HTR-8/SVneo (cell line): ENCODE data around the gene C19orf85.
A peak's percentile ranks its signal among the peaks of the same experiment; 100 is the strongest.

Experiments used
- DNase-seq: peaks from one replicate; pipeline ENCODE4 v3.0.0; 2011; ENCODE audit warnings: low spot score, mixed read lengths; ENCODE audit not compliant: insufficient read length
- FAIRE-seq: peaks from 2 replicates; lab custom pipeline; 2011; peaks lifted over from hg19 to GRCh38; lab: Jason Lieb, UNC

Gene C19orf85

DNA sequence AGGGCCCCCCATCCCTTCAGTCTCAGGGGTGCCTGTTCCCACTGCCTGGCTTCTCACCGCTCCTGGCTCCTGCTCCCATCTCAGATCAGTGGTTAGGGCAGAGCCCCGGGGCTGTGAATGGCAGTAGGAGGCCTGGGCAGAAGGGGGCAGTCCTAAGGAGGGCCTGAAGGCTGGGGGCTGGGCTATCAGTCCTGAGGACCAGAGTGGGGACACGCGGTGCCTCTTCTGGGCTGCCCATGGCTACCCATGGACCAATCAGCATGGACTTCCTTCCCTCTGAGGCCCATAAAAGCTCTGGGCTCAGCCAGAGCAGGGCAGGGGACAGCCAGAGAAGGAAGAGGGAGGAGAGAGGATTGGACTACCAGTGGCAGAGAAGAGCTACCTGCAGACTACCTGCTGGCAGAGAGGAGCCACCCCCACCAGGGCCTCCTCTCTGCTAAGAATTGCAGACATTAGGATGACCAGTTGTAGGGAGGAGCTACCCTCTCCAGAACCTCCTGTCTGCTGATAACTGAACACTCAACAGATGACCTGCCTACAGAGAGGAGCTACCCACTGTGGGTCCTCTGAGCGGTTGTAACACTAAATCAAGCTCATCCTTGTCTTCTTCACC lies 44.8 kb downstream of the C19orf85 start:
- DNase-seq: no peak

GRCh38 chr19:55419103-55419502 lies 45.4 kb downstream of the C19orf85 start:
- no peak for FAIRE-seq
- DNase-seq: no peak

More for the DNA sequence above, 44.8 kb downstream of the C19orf85 start:
- no peak for FAIRE-seq

GRCh38 chr19:55418185-55418584 lies 46.4 kb downstream of the C19orf85 start:
- DNase-seq (peak; percentile 89), FAIRE-seq (no peak)
